ENCODE results near the gene F13A1.

GRCh38 chr6:6346427-6347023 lies 26.1 kb upstream of the F13A1 start:
- TF ChIP-seq CTCF (IDR thresholded peaks at IDR 0.05) (no peak), POLR2A (IDR thresholded peaks at IDR 0.05) (no peak)

Measured in testis (tissue), 2 donors.